Bronchial epithelial cell (primary cell): ENCODE results near the gene FBXW9. TPM values are rescaled to one million over a fixed set of nuclear protein-coding genes. Genes with fewer than 3 reads are reported as not detected.

Experiments
- DNase-seq: peaks from one replicate; pipeline ENCODE4 v3.0.0-alpha.2; 2010; ENCODE audit warnings: low read depth
- FAIRE-seq: peaks from 2 replicates; lab custom pipeline; 2011; peaks lifted over from hg19 to GRCh38; lab: Jason Lieb, UNC
- H3K27me3 ChIP-seq: 2 replicates; pipeline ENCODE4 v1.5.1; 2011; ENCODE audit warnings: low read length; ENCODE audit not compliant: control insufficient read depth, insufficient read depth
- H3K36me3 ChIP-seq: 2 replicates; pipeline ENCODE4 v1.5.1; 2011; ENCODE audit warnings: low read length; ENCODE audit not compliant: control insufficient read depth, insufficient read depth
- H3K4me3 ChIP-seq: 2 replicates; pipeline ENCODE4 v1.5.1; 2011; ENCODE audit warnings: mild to moderate bottlenecking, low read depth, low read length, control low read depth
- total RNA-seq: library from RNA; depleted of rRNA; stranded (reverse); fragments of >200 nt; gene quantifications from 2 replicates; pipeline ENCODE4 v1.2.1, GENCODE V29; 2014
- TF ChIP-seq, protein P1 (sequence below): IDR thresholded peaks from 2 replicates; pipeline ENCODE4 v1.5.1; 2011; ENCODE audit warnings: mild to moderate bottlenecking, moderate library complexity, low read length, control low read depth, inconsistent platforms; ENCODE audit not compliant: insufficient read depth, severe bottlenecking

FBXW9 gene
- total RNA-seq, result 5.4 and 6.1 TPM in 2 replicates

DNA sequence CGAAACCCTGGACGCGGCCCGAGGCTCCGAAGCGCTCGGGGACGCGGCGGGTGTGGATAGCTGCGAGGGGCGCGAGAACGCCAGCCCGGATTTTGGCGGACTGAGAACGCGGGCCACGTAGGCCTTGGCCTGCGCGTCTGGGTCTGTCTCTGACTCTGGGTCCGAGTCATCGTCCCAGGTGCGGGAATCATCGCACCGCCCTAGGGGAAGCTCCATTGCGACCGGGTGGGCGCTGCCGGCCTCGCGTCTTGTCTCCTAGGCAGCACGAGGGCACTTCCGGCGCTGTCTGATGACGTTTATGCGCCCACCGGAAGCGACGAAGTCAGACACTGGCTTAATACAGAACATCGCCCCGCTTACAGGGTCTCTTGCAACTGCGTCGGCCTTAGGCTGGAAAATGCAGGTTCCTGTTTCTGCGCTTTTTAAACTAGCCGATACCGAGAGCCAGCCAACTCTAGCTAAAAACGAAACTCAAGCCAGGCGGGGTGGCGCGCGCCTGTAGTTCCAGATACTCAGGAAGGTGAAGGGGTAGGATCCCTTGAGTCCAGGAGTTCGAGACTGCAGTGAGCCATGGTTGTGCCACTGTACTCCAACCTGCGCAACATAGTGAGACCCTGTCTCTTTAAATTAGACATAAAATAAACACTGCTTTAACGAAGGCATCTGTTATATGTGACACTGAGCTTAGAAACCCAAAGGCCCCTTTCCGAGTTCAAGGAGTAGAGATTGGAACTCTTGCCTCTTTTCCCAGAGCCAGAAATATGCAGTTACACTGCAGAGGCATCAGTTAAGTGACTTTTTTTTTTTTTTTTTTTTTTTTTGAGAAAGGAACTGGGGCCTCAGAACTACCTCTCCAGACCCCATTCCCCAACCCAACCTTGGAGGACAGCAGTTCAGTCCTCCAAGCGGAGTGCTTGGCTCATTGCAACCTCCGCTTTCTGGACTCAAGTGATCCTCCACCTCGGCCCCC is at the start of gene FBXW9:
FBXW9 (minus strand) TSS at position 266 of the 970 bp plus-strand sequence; CDS start at position 216, 50 bp downstream.
- Histone ChIP-seq H3K36me3 (peaks cover 12% of the 10 kb centered on the region), H3K4me3 (peak within 1 kb of the TSS; percentile 85), H3K27me3 (no peaks in the 10 kb centered on the region)
- DNase-seq (peak; percentile 85), FAIRE-seq (no peak)
- TF ChIP-seq, protein P1, sequence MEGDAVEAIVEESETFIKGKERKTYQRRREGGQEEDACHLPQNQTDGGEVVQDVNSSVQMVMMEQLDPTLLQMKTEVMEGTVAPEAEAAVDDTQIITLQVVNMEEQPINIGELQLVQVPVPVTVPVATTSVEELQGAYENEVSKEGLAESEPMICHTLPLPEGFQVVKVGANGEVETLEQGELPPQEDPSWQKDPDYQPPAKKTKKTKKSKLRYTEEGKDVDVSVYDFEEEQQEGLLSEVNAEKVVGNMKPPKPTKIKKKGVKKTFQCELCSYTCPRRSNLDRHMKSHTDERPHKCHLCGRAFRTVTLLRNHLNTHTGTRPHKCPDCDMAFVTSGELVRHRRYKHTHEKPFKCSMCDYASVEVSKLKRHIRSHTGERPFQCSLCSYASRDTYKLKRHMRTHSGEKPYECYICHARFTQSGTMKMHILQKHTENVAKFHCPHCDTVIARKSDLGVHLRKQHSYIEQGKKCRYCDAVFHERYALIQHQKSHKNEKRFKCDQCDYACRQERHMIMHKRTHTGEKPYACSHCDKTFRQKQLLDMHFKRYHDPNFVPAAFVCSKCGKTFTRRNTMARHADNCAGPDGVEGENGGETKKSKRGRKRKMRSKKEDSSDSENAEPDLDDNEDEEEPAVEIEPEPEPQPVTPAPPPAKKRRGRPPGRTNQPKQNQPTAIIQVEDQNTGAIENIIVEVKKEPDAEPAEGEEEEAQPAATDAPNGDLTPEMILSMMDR, result no peak

DNA sequence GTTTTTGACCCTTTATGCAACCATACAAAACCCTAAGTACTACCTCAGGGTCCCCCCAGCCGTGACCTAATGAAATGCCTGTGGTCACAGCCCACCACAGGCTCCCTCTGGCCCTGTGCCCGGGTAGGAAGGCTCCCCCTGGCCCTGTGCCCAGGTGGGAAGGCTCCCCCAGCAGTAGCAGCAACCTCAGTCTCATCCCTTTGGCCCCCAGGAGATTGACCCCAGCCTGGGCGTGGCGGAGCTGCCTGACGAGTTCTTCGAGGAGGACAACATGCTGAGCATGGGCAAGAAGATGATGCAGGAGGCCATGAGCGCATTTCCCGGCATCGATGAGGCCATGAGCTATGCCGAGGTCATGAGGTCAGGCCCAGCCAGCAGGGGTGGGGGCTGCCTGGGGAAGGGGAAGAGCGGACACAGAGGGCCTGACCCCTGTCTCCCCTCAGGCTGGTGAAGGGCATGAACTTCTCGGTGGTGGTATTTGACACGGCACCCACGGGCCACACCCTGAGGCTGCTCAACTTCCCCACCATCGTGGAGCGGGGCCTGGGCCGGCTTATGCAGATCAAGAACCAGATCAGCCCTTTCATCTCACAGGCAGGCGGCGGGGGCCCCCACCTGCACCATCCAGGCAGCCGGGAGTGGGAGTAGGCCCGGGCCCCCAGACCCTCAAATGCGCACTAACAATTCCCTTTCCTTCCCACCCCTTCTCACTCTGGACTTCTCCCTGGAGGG is 48.9 kb upstream of the FBXW9 start:
- no peaks in the 10 kb centered on the region for H3K27me3 ChIP-seq
- TF ChIP-seq, protein P1, result no peak
- no peak overlapping the region for H3K4me3 ChIP-seq
- peaks cover 20% of the 10 kb centered on the region for H3K36me3 ChIP-seq
- DNase-seq, result no peak
- no peak for FAIRE-seq

DNA sequence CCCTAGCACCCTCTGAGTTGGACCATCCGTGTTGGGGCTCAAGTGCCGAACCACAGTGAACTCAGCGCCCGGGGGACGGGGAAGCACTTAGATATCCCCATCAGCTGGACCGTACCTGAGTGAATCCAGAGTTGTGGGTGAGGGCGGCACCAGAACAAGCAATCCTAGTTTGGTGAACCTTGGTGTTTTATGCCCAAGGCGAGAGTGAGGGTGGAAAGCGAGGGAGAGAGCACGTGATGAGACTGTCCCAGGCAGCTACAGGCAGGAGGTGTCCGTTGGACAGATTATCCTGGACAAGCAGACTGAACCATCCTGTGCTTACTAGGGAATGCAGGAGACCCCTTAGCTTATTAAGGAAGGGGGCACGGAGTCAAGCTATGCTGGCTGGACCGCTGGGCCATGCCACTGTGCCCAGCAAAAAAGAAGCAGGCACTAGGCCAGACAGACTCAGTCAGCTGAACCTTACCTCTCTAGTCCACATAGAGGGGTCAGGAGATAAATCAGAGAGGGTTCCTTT is 41.5 kb upstream of the FBXW9 start:
- H3K36me3 ChIP-seq, result peaks cover 6% of the 10 kb centered on the region
- DNase-seq (no peak), FAIRE-seq (no peak)
- peak overlapping the region; percentile 81 for H3K4me3 ChIP-seq
- TF ChIP-seq, protein P1, result no peak
- H3K27me3 ChIP-seq, result no peaks in the 10 kb centered on the region

DNA sequence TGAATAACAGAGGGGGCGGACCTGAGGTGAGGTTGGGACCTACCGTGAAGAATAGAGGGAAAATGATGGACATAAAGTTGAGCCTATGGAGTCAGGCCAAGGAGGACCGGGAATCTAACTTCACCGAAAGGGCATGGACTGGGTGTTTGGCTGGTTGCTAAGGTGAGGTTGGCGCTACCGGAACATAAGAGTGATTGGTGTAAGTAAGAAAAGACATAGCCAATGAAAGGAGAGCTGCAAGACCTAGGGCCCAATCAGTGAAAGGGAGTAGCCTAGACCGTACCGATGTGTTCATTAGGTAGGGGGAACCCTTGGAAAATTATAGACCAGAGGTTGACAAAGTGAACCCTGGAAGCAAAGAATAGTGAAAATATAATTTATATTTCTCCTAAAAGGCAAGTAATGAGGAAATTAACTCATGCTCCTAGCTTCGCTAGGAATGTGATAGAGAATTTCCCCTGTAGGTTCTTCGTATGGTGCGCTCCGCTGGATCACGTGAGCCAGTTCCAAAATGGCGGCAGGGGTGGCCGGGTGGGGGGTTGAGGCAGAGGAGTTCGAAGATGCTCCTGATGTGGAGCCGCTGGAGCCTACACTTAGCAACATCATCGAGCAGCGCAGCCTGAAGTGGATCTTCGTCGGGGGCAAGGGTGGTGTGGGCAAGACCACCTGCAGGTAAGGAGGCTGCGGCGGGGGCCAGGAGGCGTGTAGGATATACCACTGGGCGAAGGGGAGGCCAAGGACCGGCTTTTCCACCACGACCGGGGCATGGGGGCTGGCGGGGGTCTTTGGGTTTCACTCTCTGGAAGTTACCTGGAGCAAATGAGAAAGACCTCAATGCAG is 40.8 kb upstream of the FBXW9 start, which contains the start of gene GET3:
GET3 (plus strand) TSS at position 503 of the 840 bp plus-strand sequence; CDS start at position 512, 9 bp downstream.
- peak; percentile 100 for DNase-seq
- peak within 1 kb of the TSS; percentile 81 for H3K4me3 ChIP-seq
- H3K27me3 ChIP-seq, result no peaks in the 10 kb centered on the region
- TF ChIP-seq, protein P1, result no peak
- peaks cover 8% of the 10 kb centered on the region for H3K36me3 ChIP-seq
- FAIRE-seq, result peak; percentile 97
